GM06990 (cell line): Measurements from ENCODE around the gene RIN3.

ENCODE experiments used
- DNase-seq: peaks from one replicate; pipeline ENCODE4 v3.0.0-alpha.2; 2011; ENCODE audit not compliant: insufficient read length; ENCODE audit errors: extremely low read depth
- H3K27me3 ChIP-seq: replicated peaks from 2 replicates; pipeline ENCODE4 v1.6.0; 2011; ENCODE audit warnings: low read length; ENCODE audit not compliant: control insufficient read depth, insufficient read depth
- H3K36me3 ChIP-seq: 2 replicates; pipeline ENCODE4 v1.5.1; 2011; ENCODE audit warnings: low read length; ENCODE audit not compliant: control insufficient read depth, insufficient read depth
- H3K4me3 ChIP-seq: replicated peaks from 2 replicates; pipeline ENCODE4 v1.5.1; 2011; ENCODE audit warnings: low read depth, mild to moderate bottlenecking, control low read depth, low read length
- CTCF ChIP-seq: IDR thresholded peaks from 2 replicates; pipeline ENCODE4 v1.5.1; 2011; ENCODE audit warnings: low read length, control low read depth, mild to moderate bottlenecking, inconsistent platforms; ENCODE audit not compliant: insufficient read depth, poor library complexity, severe bottlenecking

The RIN3 gene

GRCh38 chr14:92685784-92686355 is 172.3 kb downstream of the RIN3 start:
- TF ChIP-seq CTCF: no peak
- no peak for DNase-seq
- Histone ChIP-seq H3K4me3 (no peak overlapping the region), H3K27me3 (no peaks in the 10 kb centered on the region), H3K36me3 (peaks cover 6% of the 10 kb centered on the region)

- no peak for TF ChIP-seq CTCF
- H3K36me3 ChIP-seq: peaks cover 6% of the 10 kb centered on the region
- H3K4me3 ChIP-seq: no peak overlapping the region
- no peak for DNase-seq
- no peaks in the 10 kb centered on the region for H3K27me3 ChIP-seq
These were observed 172.9 kb downstream of the RIN3 start for GRCh38 chr14:92686411-92686899.

- Histone ChIP-seq H3K27me3 (no peaks in the 10 kb centered on the region), H3K4me3 (no peak overlapping the region), H3K36me3 (peaks cover 6% of the 10 kb centered on the region)
- TF ChIP-seq CTCF: peak; percentile 85
- DNase-seq: peak; percentile 63
These were observed 173.4 kb downstream of the RIN3 start for GRCh38 chr14:92686900-92687427.

GRCh38 chr14:92687681-92688433 is 174.3 kb downstream of the RIN3 start:
- peaks cover 6% of the 10 kb centered on the region for H3K36me3 ChIP-seq
- no peak for TF ChIP-seq CTCF
- H3K27me3 ChIP-seq: no peaks in the 10 kb centered on the region
- no peak overlapping the region for H3K4me3 ChIP-seq
- no peak for DNase-seq

- TF ChIP-seq CTCF: no peak
- Histone ChIP-seq H3K36me3 (peaks cover 6% of the 10 kb centered on the region), H3K4me3 (no peak overlapping the region), H3K27me3 (no peaks in the 10 kb centered on the region)
- DNase-seq: no peak
These were observed 175.1 kb downstream of the RIN3 start for GRCh38 chr14:92688434-92689375.
